GM19372 (cell line): ENCODE results near the gene TMEM119.

Experiments
- ATAC-seq: cut with Tn5 transposase; IDR thresholded peaks from one replicate; pipeline ENCODE4 v1.9.1; 2021; ENCODE audit warnings: mild to moderate bottlenecking, low read depth, moderate library complexity; ENCODE audit not compliant: unreplicated experiment

The TMEM119 gene

GRCh38 chr12:108597559-108598471 is at the start of gene TMEM119:
TSS of gene TMEM119 (minus strand) at chr12:108598084. CDS start at chr12:108592383, 5,701 bp downstream.
- no peak for ATAC-seq

- no peak for ATAC-seq
Measured at GRCh38 chr12:108646600-108647579, 49.0 kb upstream of the TMEM119 start.

DNA sequence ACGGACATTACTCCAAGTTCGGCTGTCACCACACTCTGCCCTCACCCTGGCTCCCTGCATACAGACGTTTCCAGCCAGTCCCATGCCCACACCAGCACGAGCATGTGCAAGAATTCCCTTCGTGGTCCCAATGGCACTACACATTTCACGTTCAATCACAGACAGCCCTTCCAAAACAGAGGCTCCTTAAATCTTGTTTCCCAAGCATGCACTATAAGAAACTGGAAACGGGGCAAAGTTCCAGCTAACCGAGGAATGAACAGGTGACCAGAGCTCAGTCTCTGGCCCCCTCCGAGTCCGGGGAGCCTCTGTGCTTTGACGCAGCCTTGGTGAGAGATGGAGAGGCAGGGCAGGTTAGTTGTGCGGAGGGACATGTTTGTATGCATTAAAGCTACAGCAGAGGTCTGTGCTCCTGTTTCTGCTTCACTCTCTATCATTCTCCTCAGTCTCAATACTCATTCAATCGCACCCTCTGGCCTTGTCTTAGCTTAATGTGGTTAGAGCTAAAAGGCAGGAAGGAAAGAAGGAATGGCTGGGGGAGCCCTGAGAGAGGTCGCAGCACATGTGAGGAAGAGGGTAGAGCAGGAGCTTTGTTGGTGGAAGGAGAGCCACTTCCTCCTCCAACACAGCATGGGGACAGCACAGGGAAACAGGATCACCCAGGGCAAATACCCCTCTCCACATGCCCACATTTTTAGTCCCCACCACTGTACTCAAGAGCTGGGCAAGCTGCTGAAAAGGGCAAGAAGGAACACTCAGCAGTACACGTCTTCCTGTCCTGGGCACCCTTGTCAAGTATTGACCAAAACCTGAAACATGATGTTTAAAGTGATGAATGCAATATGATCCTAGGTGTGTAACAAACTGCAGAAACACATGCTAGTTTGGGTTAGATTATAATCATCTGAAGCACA is 48.1 kb upstream of the TMEM119 start:
- no peak for ATAC-seq

GRCh38 chr12:108644811-108645120 is 46.9 kb upstream of the TMEM119 start:
- no peak for ATAC-seq

GRCh38 chr12:108643941-108644810 is 46.3 kb upstream of the TMEM119 start:
- no peak for ATAC-seq

DNA sequence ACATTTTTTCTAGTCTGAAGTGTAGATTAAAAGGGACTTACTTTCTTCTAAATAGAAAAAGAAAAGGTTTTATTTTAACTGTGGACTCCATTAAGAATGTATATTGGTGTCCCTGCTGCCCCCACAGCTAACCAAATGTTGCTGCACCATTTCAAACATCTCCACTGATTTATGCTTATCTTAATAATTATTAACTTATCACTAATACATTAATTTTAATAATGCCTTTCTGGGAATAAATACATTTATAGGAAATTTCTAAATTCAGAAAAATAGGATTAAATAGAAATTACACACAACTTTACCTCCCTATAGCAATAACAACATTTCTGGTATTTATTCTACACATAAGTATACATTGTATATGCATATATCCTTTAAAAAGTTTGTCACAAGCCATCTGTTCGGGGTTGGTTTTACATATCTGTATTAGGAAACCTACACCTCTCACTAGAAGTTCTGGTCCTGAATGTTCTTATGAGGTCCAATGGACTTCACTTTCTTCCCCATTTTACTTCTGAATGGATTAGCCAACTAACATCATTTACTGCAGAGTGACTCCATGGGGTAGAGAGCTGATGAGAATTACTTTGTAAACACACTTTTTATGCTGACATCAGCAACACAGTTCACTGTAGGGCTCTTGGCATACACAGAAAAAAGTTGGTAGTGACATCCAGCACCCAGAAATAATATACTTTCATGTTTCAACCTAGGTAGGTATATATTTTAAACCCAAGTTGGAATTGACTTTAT is 45.2 kb upstream of the TMEM119 start:
- ATAC-seq = no peak

GRCh38 chr12:108642269-108642870 is 44.5 kb upstream of the TMEM119 start:
- no peak for ATAC-seq

GRCh38 chr12:108641446-108642268 is 43.8 kb upstream of the TMEM119 start:
- no peak for ATAC-seq

- no peak for ATAC-seq
Measured at GRCh38 chr12:108640802-108641445, 43.0 kb upstream of the TMEM119 start.

- no peak for ATAC-seq
Measured at GRCh38 chr12:108638997-108639822, 41.3 kb upstream of the TMEM119 start.

DNA sequence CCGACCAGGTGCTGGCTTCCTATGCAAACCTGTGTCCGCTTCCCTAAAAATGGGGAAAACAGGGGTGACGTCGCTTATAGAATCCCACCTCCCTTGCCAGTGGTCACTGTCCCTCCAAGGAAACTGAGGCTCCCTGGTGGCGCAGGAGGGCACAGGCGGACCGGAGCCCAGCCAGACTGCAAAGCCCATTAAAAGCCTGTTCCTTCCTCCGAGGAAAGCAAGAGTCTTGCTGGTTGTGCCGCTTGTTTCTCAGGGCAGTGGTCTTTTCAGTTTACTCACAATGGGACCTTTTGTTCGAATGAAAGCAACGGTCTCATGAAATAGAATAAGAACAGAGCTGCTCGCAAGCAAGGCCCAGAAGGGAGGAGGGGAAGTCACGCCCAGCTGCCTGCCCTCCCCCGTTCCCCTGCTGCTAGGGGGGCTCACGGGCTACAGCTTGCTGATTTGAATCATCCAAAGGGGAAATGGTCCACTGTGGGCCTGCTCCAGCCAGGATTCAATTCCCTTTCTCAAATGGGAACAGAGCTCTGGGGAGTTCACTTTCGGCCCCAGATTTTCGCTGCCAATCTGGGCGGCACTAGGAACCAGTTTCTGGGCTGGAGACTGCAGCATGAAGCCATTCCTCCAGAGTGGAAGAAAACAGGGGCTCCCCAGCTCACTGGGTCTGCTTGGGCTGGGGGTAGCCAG is 40.4 kb upstream of the TMEM119 start:
- ATAC-seq = no peak

DNA sequence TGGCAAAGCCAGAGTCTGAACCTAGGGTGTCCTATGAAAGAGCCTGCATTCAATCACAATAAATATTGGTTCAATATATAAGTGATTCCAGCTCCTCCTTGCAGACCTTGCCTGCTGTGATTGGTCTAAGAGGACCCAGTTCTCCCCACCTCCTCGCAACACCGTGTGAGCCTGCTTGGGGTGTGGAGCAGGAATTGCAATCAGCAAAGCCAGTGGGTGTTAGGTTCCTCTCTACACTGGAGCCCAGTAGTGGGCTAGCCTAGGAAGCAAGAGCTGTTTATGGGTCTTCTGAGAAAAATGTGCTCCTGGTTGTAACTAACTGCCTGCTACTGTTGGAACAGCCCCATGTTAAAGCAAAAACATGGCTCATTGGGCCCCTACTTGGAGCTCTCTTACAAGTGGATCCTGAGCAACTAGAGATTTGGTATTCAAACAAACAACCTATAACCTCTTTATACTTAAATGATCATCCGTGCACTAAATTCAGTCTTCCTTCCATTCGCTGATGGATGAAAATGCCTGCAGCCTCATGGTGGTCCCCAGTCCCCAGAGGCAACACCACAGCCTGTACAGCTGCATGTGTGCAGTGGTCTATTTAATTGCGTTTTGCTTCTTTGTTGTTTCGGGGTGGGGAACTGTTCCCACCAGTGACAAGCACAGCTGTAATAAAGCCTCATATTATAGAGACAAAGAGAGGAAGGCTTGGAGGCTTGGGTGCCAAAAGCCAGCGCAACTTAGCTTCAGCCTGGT is 39.5 kb upstream of the TMEM119 start:
- no peak for ATAC-seq

GRCh38 chr12:108635997-108636808 is 38.3 kb upstream of the TMEM119 start:
- ATAC-seq = no peak
